ENCODE data around the gene PPP1R36.

PPP1R36 gene

GRCh38 chr14:64549791-64550620, at the start of gene PPP1R36:
TSS of gene PPP1R36 (plus strand) at chr14:64549961. CDS start at chr14:64549998, 37 bp downstream.
- H3K9me3 Mint-ChIP-seq: no peaks in the 10 kb centered on the region
- H3K27me3 Mint-ChIP-seq: peaks cover 18% of the 10 kb centered on the region
- DNase-seq (ENCODE audit: low spot score in 2 of 2): no peak
- peak; percentile 89 for ATAC-seq (replicated peaks; ENCODE audit: extremely low read depth, poor library complexity, severe bottlenecking)
- H3K36me3 Mint-ChIP-seq (ENCODE audit: insufficient read depth): peaks cover 2% of the 10 kb centered on the region
- H3K27ac Mint-ChIP-seq (ENCODE audit: low read depth): no peak within 1 kb of the TSS
- H3K4me3 Mint-ChIP-seq: peak within 1 kb of the TSS; percentile 38
- H3K4me1 Mint-ChIP-seq: peaks cover 14% of the 10 kb centered on the region

GRCh38 chr14:64500088-64500487, 49.7 kb upstream of the PPP1R36 start:
- Mint-ChIP-seq H3K36me3 (ENCODE audit: insufficient read depth) (peaks cover 50% of the 10 kb centered on the region), H3K9me3 (no peaks in the 10 kb centered on the region), H3K4me1 (peaks cover 50% of the 10 kb centered on the region), H3K27ac (ENCODE audit: low read depth) (peak overlapping the region; percentile 98), H3K4me3 (peak overlapping the region; percentile 59), H3K27me3 (no peaks in the 10 kb centered on the region)
- ATAC-seq (replicated peaks; ENCODE audit: extremely low read depth, poor library complexity, severe bottlenecking) (no peak), DNase-seq (ENCODE audit: low spot score in 2 of 2) (no peak)

DNA sequence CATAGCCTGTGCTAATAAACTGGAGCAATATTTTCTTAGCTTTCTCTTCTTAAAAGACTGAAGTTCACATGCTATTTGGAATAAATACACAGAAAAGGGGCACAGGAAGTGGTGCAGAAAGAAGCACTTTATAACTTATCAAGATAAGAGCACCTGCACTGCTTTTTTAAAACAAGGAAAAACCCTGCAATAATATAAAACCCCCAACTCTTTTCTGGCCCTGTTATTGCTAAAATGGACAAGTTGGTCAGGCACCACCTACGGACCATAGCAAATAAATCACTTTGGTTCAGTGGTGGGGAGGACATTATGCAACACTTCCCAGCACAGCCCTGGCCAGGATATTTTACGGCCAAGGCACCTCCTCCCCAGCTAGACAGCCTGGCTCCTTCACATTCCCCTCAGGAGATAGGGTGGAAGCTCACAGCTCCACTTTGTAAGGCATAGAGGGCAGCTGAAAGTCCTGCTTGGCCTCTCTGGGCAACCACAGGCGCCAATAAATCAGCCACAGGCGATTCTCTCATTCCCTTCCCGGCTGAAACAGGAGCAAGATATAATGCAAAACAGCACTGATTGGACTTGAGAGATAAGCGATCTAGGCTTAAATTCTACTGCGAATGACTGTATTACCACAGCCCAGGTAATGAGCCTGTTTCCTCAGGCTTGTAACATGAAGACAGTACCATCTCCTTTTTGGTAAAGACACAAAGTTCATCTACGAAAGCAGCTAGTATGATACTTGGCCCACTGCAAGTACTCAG, 48.2 kb upstream of the PPP1R36 start:
- Mint-ChIP-seq H3K36me3 (ENCODE audit: insufficient read depth) (peaks cover 52% of the 10 kb centered on the region), H3K9me3 (no peaks in the 10 kb centered on the region), H3K27me3 (no peaks in the 10 kb centered on the region), H3K4me1 (peaks cover 57% of the 10 kb centered on the region), H3K4me3 (peak overlapping the region; percentile 91), H3K27ac (ENCODE audit: low read depth) (peak overlapping the region; percentile 98)
- no peak for ATAC-seq (replicated peaks; ENCODE audit: extremely low read depth, poor library complexity, severe bottlenecking)
- DNase-seq (ENCODE audit: low spot score in 2 of 2): no peak

GRCh38 chr14:64502456-64502855, 47.3 kb upstream of the PPP1R36 start:
- Mint-ChIP-seq H3K9me3 (no peaks in the 10 kb centered on the region), H3K27me3 (no peaks in the 10 kb centered on the region), H3K4me1 (peaks cover 59% of the 10 kb centered on the region), H3K4me3 (peak overlapping the region; percentile 91), H3K36me3 (ENCODE audit: insufficient read depth) (peaks cover 51% of the 10 kb centered on the region), H3K27ac (ENCODE audit: low read depth) (peak overlapping the region; percentile 98)
- ATAC-seq (replicated peaks; ENCODE audit: extremely low read depth, poor library complexity, severe bottlenecking): no peak
- DNase-seq (ENCODE audit: low spot score in 2 of 2): no peak

GRCh38 chr14:64502887-64503433, 46.8 kb upstream of the PPP1R36 start:
- H3K4me1 Mint-ChIP-seq: peaks cover 64% of the 10 kb centered on the region
- DNase-seq (ENCODE audit: low spot score in 2 of 2) (no peak), ATAC-seq (replicated peaks; ENCODE audit: extremely low read depth, poor library complexity, severe bottlenecking) (no peak)
- H3K27me3 Mint-ChIP-seq: no peaks in the 10 kb centered on the region
- H3K36me3 Mint-ChIP-seq (ENCODE audit: insufficient read depth): peaks cover 48% of the 10 kb centered on the region
- H3K27ac Mint-ChIP-seq (ENCODE audit: low read depth): peak overlapping the region; percentile 98
- H3K4me3 Mint-ChIP-seq: peak overlapping the region; percentile 91
- H3K9me3 Mint-ChIP-seq: no peaks in the 10 kb centered on the region

- ATAC-seq (replicated peaks; ENCODE audit: extremely low read depth, poor library complexity, severe bottlenecking) (peak; percentile 76), DNase-seq (ENCODE audit: low spot score in 2 of 2) (peak; percentile 92 to 97)
- H3K4me1 Mint-ChIP-seq: peaks cover 71% of the 10 kb centered on the region
- peak within 1 kb of the TSS; percentile 98 for H3K27ac Mint-ChIP-seq (ENCODE audit: low read depth)
- H3K4me3 Mint-ChIP-seq: peak within 1 kb of the TSS; percentile 91
- no peaks in the 10 kb centered on the region for H3K9me3 Mint-ChIP-seq
- H3K36me3 Mint-ChIP-seq (ENCODE audit: insufficient read depth): peaks cover 43% of the 10 kb centered on the region
- no peaks in the 10 kb centered on the region for H3K27me3 Mint-ChIP-seq
Observed at GRCh38 chr14:64503434-64504309, 46.1 kb upstream of the PPP1R36 start, which contains the start of gene ZBTB25. TSS of gene ZBTB25 (minus strand) at chr14:64503838. CDS start at chr14:64490533, 13,305 bp downstream.

DNA sequence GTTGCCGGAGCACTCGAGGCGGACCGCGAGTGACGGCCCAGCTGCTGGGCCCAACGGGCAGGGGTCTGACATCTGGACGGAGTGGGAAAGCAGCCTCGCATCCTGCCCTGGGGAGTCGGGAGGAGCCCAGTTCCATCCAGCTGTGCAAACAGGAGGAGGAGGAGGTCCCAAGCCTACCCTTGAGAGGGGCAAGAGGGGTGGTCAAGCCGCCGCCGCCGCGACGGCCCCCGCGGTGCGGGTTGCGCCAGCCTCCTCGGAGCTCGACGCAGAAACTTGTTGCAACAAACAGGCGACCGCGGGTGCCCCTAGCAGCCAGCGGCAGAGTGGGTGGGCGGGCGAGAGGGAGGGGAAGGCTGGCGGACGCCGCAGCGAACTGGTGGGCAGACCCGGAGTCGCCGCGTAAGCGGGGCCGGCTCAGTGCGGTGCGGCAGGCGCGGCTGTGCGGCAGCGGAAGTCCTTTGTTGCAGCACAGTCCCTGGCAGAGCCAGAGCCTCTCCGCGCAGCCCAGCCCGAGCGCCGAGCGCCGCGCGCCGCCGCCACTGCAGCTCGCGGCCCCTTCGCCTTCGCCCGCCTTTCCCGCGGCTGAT, 45.4 kb upstream of the PPP1R36 start, which contains the start of gene ZBTB1:
Gene ZBTB1 (plus strand): TSS at position 461 of the 587 bp plus-strand sequence. CDS start 16,735 bp downstream, outside the sequence.
- DNase-seq (ENCODE audit: low spot score in 2 of 2) (peak; percentile 74 to 89), ATAC-seq (replicated peaks; ENCODE audit: extremely low read depth, poor library complexity, severe bottlenecking) (peak; percentile 55)
- peak within 1 kb of the TSS; percentile 91 for H3K4me3 Mint-ChIP-seq
- H3K27ac Mint-ChIP-seq (ENCODE audit: low read depth): peak within 1 kb of the TSS; percentile 98
- peaks cover 38% of the 10 kb centered on the region for H3K36me3 Mint-ChIP-seq (ENCODE audit: insufficient read depth)
- no peaks in the 10 kb centered on the region for H3K27me3 Mint-ChIP-seq
- H3K4me1 Mint-ChIP-seq: peaks cover 78% of the 10 kb centered on the region
- H3K9me3 Mint-ChIP-seq: no peaks in the 10 kb centered on the region

DNA sequence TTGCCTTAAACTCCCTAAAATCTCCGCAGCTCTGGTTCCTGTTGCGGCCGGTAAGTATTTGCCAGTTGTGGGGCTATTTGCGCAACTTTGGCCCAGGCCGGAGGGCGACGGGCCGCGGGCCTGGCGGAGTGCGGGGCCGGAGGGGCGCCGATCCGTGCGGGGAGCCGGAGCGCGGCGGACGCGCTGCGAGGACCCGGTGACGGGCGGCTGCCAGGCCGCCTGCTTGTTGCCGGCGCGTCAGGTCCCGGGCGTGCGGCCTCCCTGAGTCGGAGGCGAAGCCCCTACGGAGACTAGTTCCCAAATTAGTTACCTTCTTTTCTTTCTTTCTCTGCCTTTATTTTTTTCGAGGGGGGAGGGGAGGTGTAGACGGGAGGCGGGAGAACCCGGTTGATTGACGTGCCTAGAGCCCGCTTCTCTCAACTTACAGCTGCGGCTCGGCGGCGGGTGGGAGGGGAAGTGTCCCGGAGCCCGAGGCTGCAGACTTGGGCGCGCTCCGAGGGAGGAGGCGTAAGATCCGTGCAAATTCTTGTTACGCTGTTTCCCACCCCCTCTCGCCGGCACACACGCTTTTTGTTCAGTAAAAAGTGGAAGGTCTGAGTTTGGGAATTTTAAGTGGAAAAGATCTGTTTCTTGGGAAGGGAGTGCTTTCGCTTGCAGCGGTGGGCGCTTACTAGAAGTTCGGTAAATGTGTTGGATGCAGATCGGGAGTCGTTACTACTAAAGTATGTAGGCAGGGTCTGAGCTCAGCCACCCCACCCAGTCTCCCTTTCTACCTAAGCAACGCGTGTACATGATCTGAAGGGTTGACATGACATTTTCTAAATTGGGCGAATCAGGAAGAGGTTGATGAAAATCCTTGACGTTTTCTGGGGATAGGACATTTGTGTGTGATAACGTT, 44.6 kb upstream of the PPP1R36 start:
- peak; percentile 60 to 82 for DNase-seq (ENCODE audit: low spot score in 2 of 2)
- Mint-ChIP-seq H3K27ac (ENCODE audit: low read depth) (peak overlapping the region; percentile 98), H3K36me3 (ENCODE audit: insufficient read depth) (peaks cover 37% of the 10 kb centered on the region), H3K4me1 (peaks cover 78% of the 10 kb centered on the region), H3K9me3 (no peaks in the 10 kb centered on the region), H3K4me3 (peak overlapping the region; percentile 91), H3K27me3 (no peaks in the 10 kb centered on the region)
- ATAC-seq (replicated peaks; ENCODE audit: extremely low read depth, poor library complexity, severe bottlenecking): peak; percentile 26

DNA sequence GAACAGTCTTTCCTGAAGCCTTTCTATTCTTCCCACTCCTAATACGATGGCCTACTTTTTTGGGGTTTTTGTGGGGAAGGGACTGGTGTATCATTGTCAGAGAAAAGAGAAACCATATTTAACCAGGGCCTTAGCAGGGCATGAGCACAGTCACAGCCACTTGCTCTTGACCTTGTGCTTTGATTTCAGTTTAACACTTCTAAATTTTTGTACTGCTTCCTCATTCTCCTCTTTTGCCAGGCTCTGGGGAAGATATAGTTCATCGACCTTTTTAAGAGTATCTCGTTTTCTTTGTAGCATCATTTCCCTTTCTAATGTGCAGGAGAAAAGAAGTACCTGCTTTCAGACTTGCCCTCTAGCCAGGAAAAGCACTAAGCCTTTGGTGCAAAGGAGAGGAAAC, 43.0 kb upstream of the PPP1R36 start:
- ATAC-seq (replicated peaks; ENCODE audit: extremely low read depth, poor library complexity, severe bottlenecking) (no peak), DNase-seq (ENCODE audit: low spot score in 2 of 2) (no peak)
- H3K4me1 Mint-ChIP-seq: peaks cover 86% of the 10 kb centered on the region
- peak overlapping the region; percentile 98 for H3K27ac Mint-ChIP-seq (ENCODE audit: low read depth)
- H3K36me3 Mint-ChIP-seq (ENCODE audit: insufficient read depth): peaks cover 34% of the 10 kb centered on the region
- H3K4me3 Mint-ChIP-seq: peak overlapping the region; percentile 91
- H3K27me3 Mint-ChIP-seq: no peaks in the 10 kb centered on the region
- no peaks in the 10 kb centered on the region for H3K9me3 Mint-ChIP-seq

- peak overlapping the region; percentile 60 for H3K27ac Mint-ChIP-seq (ENCODE audit: low read depth)
- H3K9me3 Mint-ChIP-seq: no peaks in the 10 kb centered on the region
- peak overlapping the region; percentile 91 for H3K4me3 Mint-ChIP-seq
- DNase-seq (ENCODE audit: low spot score in 2 of 2): no peak
- peaks cover 34% of the 10 kb centered on the region for H3K36me3 Mint-ChIP-seq (ENCODE audit: insufficient read depth)
- no peak for ATAC-seq (replicated peaks; ENCODE audit: extremely low read depth, poor library complexity, severe bottlenecking)
- H3K4me1 Mint-ChIP-seq: peaks cover 78% of the 10 kb centered on the region
- H3K27me3 Mint-ChIP-seq: no peaks in the 10 kb centered on the region
Observed at GRCh38 chr14:64507376-64508156, 42.2 kb upstream of the PPP1R36 start.

All from central memory CD8-positive, alpha-beta T cell (primary cell).